ENCODE measurements around the gene SAMD10.
"Not testable (repeated sequence)": the region's sequence is repeated elsewhere in the genome, so short reads cannot be mapped to it uniquely, and the experiment has no call there.

GRCh38 chr20:63976511-63976910 lies 2.9 kb downstream of the SAMD10 start:
- not testable (repeated sequence) for TF ChIP-seq CTCF (conservative IDR thresholded peaks at IDR 0.05 in 1 of 2, IDR thresholded peaks at IDR 0.05 in 1 of 2; ENCODE audit: low read depth in 1 of 2, low read length in 2 of 2); EZH2 (IDR thresholded peaks at IDR 0.05; ENCODE audit: low read length, missing control alignments)

Measured in fibroblast of lung (primary cell).